HEK293 (cell line): ENCODE measurements around the gene C18orf32.

ENCODE experiments used
- GLI4 ChIP-seq: fragments of 450-650 bp; formaldehyde crosslinking; IDR thresholded peaks from 2 replicates; pipeline ENCODE4 v1.5.1; 2016; ENCODE audit warnings: missing biosample characterization, missing genetic modification characterization
- IKZF3 ChIP-seq: fragments of 450-650 bp; IDR thresholded peaks from 2 replicates; pipeline ENCODE4 v1.5.0; 2018; ENCODE audit warnings: missing biosample characterization, mild to moderate bottlenecking, missing genetic modification characterization, moderate library complexity
- MYNN ChIP-seq: fragments of 450-650 bp; formaldehyde crosslinking; IDR thresholded peaks from 2 replicates; pipeline ENCODE4 v1.5.1; 2016; ENCODE audit warnings: missing biosample characterization, missing genetic modification characterization, borderline replicate concordance
- PRDM1 ChIP-seq: fragments of 450-650 bp; formaldehyde crosslinking; IDR thresholded peaks from 2 replicates; pipeline ENCODE4; 2016; ENCODE audit warnings: missing biosample characterization, missing genetic modification characterization
- WT1 ChIP-seq: fragments of 450-650 bp; formaldehyde crosslinking; IDR thresholded peaks from 2 replicates; pipeline ENCODE4 v1.5.1; 2016; ENCODE audit warnings: missing biosample characterization, missing genetic modification characterization
- ZBTB17 ChIP-seq: fragments of 450-650 bp; formaldehyde crosslinking; IDR thresholded peaks from 2 replicates; pipeline ENCODE4 v1.5.1; 2016; ENCODE audit warnings: missing biosample characterization, missing genetic modification characterization
- ZBTB8A ChIP-seq: fragments of 450-650 bp; formaldehyde crosslinking; IDR thresholded peaks from 2 replicates; pipeline ENCODE4 v1.5.1; 2016; ENCODE audit warnings: missing biosample characterization, missing genetic modification characterization
- ZIC2 ChIP-seq: fragments of 450-650 bp; formaldehyde crosslinking; IDR thresholded peaks from 2 replicates; pipeline ENCODE4 v1.5.1; 2016; ENCODE audit warnings: missing biosample characterization, missing genetic modification characterization
- ZNF18 ChIP-seq: fragments of 450-650 bp; formaldehyde crosslinking; IDR thresholded peaks from 2 replicates; pipeline ENCODE4 v1.5.1; 2016; ENCODE audit warnings: missing biosample characterization, missing genetic modification characterization
- ZNF214 ChIP-seq: fragments of 450-650 bp; formaldehyde crosslinking; IDR thresholded peaks from 2 replicates; pipeline ENCODE4 v1.5.1; 2017; ENCODE audit warnings: missing biosample characterization, mild to moderate bottlenecking, missing genetic modification characterization, borderline replicate concordance
- ZNF239 ChIP-seq: fragments of 450-650 bp; formaldehyde crosslinking; IDR thresholded peaks from 2 replicates; pipeline ENCODE4 v1.5.1; 2016; ENCODE audit warnings: missing biosample characterization, missing genetic modification characterization
- ZNF280C ChIP-seq: fragments of 450-650 bp; formaldehyde crosslinking; IDR thresholded peaks from 2 replicates; pipeline ENCODE4 v1.5.1; 2016; ENCODE audit warnings: missing biosample characterization, missing genetic modification characterization
- ZNF391 ChIP-seq: fragments of 450-650 bp; formaldehyde crosslinking; IDR thresholded peaks from 2 replicates; pipeline ENCODE4 v1.5.1; 2016; ENCODE audit warnings: low read depth, missing biosample characterization, missing genetic modification characterization, borderline replicate concordance
- ZNF473 ChIP-seq: fragments of 450-650 bp; formaldehyde crosslinking; IDR thresholded peaks from 2 replicates; pipeline ENCODE4 v1.5.1; 2017; ENCODE audit warnings: missing biosample characterization, missing genetic modification characterization
- ZNF623 ChIP-seq: fragments of 450-650 bp; formaldehyde crosslinking; IDR thresholded peaks from 2 replicates; pipeline ENCODE4 v1.5.1; 2016; ENCODE audit warnings: missing biosample characterization, missing genetic modification characterization
- ZNF629 ChIP-seq: fragments of 450-650 bp; formaldehyde crosslinking; IDR thresholded peaks from 2 replicates; pipeline ENCODE4 v1.5.1; 2017; ENCODE audit warnings: missing biosample characterization, missing genetic modification characterization
- ZNF654 ChIP-seq: fragments of 450-650 bp; formaldehyde crosslinking; IDR thresholded peaks from 2 replicates; pipeline ENCODE4 v1.5.1; 2016; ENCODE audit warnings: low read depth, missing biosample characterization, missing genetic modification characterization
- ZNF660 ChIP-seq: fragments of 450-650 bp; IDR thresholded peaks from 2 replicates; pipeline ENCODE4 v1.5.1; 2018; ENCODE audit warnings: missing biosample characterization, mild to moderate bottlenecking, missing genetic modification characterization
- ZNF76 ChIP-seq: fragments of 450-650 bp; formaldehyde crosslinking; IDR thresholded peaks from 2 replicates; pipeline ENCODE4; 2016; ENCODE audit warnings: low read depth, missing biosample characterization, missing genetic modification characterization, borderline replicate concordance
- ZNF776 ChIP-seq: fragments of 450-650 bp; formaldehyde crosslinking; IDR thresholded peaks from 2 replicates; pipeline ENCODE4 v1.5.0; 2017; ENCODE audit warnings: missing biosample characterization, missing genetic modification characterization, borderline replicate concordance
- ZSCAN5A ChIP-seq: fragments of 450-650 bp; formaldehyde crosslinking; IDR thresholded peaks from 2 replicates; pipeline ENCODE4 v1.5.1; 2016; ENCODE audit warnings: missing biosample characterization, missing genetic modification characterization
- TF ChIP-seq, protein P1 (sequence below): fragments of 450-650 bp; formaldehyde crosslinking; IDR thresholded peaks from 2 replicates; pipeline ENCODE4 v1.5.1; 2016; ENCODE audit warnings: missing biosample characterization, missing genetic modification characterization
- TF ChIP-seq, protein P2 (sequence below): fragments of 450-650 bp; formaldehyde crosslinking; IDR thresholded peaks from 2 replicates; pipeline ENCODE4 v1.5.1; 2017; ENCODE audit warnings: missing biosample characterization, missing genetic modification characterization
- TF ChIP-seq, protein P3 (sequence below): fragments of 450-650 bp; formaldehyde crosslinking; conservative IDR thresholded peaks from 2 replicates; pipeline ENCODE4 v1.5.1; 2016; ENCODE audit warnings: low read depth, missing biosample characterization, missing genetic modification characterization

The C18orf32 gene

DNA sequence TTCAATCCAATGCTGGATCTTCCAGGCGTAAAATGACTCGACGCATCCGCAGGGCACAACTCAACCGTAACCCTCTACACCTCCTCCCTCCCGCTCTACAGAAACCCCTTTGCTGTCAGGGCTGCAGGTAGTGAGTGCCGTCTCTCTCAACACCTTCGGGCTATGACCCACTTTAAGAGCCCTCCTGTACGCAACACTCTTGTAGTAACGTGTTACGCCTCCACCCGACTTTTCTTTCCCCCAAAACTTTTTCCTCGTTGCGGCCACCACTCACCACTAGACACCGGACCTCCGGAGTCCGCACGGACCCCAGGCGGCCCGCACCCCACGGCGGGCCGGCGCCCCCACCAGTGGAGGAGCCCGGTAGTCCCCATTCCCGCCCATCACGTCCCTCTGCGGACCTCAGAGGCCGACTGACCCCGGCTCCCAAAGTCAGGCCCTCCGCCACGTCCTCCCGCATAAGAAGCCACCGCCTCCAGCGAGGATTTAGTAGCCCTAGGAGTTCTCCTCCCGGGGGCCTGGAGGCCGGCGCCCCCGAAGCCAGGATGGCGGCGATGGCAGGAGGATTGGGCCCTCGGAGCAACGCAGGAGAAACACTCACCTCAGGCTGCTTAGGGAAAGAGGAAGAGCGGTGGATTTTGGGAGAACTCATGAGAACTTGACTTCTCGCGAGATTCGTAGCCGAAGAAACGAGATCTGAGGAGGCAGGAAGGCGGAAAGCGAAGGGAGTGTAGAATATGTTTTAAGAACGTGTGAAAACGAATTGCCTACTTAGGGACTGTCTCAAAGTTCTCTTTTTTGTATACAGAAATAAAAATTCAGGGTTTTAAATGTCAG lies 5.0 kb upstream of the C18orf32 start, which contains the start of gene RPL17 (continued):
- TF ChIP-seq, protein P1, sequence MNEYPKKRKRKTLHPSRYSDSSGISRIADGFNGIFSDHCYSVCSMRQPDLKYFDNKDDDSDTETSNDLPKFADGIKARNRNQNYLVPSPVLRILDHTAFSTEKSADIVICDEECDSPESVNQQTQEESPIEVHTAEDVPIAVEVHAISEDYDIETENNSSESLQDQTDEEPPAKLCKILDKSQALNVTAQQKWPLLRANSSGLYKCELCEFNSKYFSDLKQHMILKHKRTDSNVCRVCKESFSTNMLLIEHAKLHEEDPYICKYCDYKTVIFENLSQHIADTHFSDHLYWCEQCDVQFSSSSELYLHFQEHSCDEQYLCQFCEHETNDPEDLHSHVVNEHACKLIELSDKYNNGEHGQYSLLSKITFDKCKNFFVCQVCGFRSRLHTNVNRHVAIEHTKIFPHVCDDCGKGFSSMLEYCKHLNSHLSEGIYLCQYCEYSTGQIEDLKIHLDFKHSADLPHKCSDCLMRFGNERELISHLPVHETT (tag by site-specific recombination) = peak; percentile 80; the same call in 1 of the 2 replicates
- TF ChIP-seq ZNF76 (tag by site-specific recombination) (peak; percentile 96), ZNF239 (peak; percentile 91), ZNF629 (peak; percentile 61), ZNF660 (tag by site-specific recombination) (peak; percentile 80), ZBTB17 (tag by site-specific recombination) (peak; percentile 70), ZIC2 (tag by site-specific recombination) (peak; percentile 44), GLI4 (tag by site-specific recombination) (peak; percentile 27; the same call in 1 of the 2 replicates), MYNN (tag by site-specific recombination) (no peak), IKZF3 (tag by site-specific recombination) (peak; percentile 89), ZNF214 (no peak), ZNF391 (tag by site-specific recombination) (peak; percentile 71; the same call in 1 of the 2 replicates), ZSCAN5A (tag by site-specific recombination) (no peak), WT1 (tag by site-specific recombination) (no peak; the same call in 1 of the 2 replicates), ZNF654 (tag by site-specific recombination) (no peak), ZBTB8A (tag by site-specific recombination) (peak; percentile 26; the same call in 1 of the 2 replicates), ZNF623 (peak; percentile 32; the same call in 1 of the 2 replicates), ZNF280C (tag by site-specific recombination) (no peak), PRDM1 (tag by site-specific recombination) (peak; percentile 87), ZNF776 (tag by site-specific recombination) (no peak), ZNF473 (tag by site-specific recombination) (no peak), ZNF18 (tag by site-specific recombination) (peak; percentile 41; the same call in 1 of the 2 replicates)
- TF ChIP-seq, protein P2, sequence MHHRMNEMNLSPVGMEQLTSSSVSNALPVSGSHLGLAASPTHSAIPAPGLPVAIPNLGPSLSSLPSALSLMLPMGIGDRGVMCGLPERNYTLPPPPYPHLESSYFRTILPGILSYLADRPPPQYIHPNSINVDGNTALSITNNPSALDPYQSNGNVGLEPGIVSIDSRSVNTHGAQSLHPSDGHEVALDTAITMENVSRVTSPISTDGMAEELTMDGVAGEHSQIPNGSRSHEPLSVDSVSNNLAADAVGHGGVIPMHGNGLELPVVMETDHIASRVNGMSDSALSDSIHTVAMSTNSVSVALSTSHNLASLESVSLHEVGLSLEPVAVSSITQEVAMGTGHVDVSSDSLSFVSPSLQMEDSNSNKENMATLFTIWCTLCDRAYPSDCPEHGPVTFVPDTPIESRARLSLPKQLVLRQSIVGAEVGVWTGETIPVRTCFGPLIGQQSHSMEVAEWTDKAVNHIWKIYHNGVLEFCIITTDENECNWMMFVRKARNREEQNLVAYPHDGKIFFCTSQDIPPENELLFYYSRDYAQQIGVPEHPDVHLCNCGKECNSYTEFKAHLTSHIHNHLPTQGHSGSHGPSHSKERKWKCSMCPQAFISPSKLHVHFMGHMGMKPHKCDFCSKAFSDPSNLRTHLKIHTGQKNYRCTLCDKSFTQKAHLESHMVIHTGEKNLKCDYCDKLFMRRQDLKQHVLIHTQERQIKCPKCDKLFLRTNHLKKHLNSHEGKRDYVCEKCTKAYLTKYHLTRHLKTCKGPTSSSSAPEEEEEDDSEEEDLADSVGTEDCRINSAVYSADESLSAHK = no peak; the same call in 1 of the 2 replicates
- TF ChIP-seq, protein P3, sequence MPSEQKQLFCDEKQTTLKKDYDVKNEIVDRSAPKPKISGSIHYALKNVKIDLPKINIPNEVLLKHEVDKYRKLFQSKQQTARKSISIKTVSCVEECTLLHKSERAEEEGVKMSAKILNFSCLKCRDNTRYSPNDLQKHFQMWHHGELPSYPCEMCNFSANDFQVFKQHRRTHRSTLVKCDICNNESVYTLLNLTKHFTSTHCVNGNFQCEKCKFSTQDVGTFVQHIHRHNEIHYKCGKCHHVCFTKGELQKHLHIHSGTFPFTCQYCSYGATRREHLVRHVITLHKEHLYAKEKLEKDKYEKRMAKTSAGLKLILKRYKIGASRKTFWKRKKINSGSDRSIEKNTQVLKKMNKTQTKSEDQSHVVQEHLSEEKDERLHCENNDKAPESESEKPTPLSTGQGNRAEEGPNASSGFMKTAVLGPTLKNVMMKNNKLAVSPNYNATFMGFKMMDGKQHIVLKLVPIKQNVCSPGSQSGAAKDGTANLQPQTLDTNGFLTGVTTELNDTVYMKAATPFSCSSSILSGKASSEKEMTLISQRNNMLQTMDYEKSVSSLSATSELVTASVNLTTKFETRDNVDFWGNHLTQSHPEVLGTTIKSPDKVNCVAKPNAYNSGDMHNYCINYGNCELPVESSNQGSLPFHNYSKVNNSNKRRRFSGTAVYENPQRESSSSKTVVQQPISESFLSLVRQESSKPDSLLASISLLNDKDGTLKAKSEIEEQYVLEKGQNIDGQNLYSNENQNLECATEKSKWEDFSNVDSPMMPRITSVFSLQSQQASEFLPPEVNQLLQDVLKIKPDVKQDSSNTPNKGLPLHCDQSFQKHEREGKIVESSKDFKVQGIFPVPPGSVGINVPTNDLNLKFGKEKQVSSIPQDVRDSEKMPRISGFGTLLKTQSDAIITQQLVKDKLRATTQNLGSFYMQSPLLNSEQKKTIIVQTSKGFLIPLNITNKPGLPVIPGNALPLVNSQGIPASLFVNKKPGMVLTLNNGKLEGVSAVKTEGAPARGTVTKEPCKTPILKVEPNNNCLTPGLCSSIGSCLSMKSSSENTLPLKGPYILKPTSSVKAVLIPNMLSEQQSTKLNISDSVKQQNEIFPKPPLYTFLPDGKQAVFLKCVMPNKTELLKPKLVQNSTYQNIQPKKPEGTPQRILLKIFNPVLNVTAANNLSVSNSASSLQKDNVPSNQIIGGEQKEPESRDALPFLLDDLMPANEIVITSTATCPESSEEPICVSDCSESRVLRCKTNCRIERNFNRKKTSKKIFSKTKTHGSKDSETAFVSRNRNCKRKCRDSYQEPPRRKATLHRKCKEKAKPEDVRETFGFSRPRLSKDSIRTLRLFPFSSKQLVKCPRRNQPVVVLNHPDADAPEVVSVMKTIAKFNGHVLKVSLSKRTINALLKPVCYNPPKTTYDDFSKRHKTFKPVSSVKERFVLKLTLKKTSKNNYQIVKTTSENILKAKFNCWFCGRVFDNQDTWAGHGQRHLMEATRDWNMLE (tag by site-specific recombination) = no peak
